Head of caudate nucleus (tissue), 42 donors: Measurements from ENCODE around the gene C11orf24.
"Not testable (repeated sequence)": the region's sequence is repeated elsewhere in the genome, so short reads cannot be mapped to it uniquely, and the experiment has no call there.

Source experiments
- DNase-seq, 42 donors: peaks; one replicate each; pipeline versions ENCODE4 v3.0.0 to v3.0.0-alpha.2; 2020 to 2021; ENCODE audit warnings: mixed read lengths in 7 of 42
- intact Hi-C: fragments of 100-400 bp; cut with DNase I; formaldehyde crosslinking; loops from one replicate; pipeline ENCODE4 v1.15.0; 2022

Gene C11orf24

DNA sequence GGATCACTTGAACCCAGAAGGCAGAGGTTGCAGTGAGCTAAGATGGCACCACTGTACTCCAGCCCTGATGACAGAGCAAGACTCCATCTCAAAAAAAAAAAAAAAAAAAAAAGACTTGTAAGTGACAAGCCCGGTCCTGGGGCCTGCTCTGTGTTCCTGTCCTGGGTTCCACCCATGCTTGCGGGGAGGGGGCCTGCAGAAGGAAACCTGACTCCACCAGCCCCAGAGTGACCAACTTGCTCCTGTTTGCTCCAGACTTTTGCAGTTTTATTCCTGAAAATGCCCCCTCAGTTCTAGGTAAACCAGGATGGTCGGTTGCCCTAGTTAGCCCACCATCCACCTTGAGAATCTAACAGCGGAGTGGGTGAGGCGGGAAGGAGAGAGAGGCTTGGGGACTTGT is 30.5 kb upstream of the C11orf24 start:
- peak in 1 of 42 donors; percentile 21 for DNase-seq
- intact Hi-C loops = no loop called here

GRCh38 chr11:68300076-68300830 is 28.5 kb upstream of the C11orf24 start:
- peak in 1 of 42 donors; percentile 27 for DNase-seq
- intact Hi-C loops = no loop called here

DNA sequence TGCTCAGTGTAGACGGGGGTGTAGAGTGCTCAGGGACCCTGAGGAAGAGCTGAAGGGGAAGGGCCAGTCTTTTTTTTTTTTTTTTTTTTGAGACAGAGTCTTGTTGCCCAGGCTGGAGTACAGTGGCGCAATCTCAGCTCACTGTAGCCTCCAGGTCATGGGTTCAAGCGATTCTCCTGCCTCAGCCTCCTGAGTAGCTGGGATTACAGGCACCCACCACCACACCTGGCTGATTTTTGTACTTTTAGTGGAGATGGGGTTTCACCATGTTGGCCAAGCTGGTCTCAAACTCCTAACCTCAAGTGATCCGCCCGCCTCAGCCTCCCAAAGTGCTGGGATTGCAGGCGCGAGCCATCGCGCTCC is 27.7 kb upstream of the C11orf24 start:
- intact Hi-C loops = loop anchor here (5.0 to 10.0 kb wide), 2 partner anchors 42 to 85 kb away; partner anchors contain the start of gene KMT5B
- not testable (repeated sequence) for DNase-seq

DNA sequence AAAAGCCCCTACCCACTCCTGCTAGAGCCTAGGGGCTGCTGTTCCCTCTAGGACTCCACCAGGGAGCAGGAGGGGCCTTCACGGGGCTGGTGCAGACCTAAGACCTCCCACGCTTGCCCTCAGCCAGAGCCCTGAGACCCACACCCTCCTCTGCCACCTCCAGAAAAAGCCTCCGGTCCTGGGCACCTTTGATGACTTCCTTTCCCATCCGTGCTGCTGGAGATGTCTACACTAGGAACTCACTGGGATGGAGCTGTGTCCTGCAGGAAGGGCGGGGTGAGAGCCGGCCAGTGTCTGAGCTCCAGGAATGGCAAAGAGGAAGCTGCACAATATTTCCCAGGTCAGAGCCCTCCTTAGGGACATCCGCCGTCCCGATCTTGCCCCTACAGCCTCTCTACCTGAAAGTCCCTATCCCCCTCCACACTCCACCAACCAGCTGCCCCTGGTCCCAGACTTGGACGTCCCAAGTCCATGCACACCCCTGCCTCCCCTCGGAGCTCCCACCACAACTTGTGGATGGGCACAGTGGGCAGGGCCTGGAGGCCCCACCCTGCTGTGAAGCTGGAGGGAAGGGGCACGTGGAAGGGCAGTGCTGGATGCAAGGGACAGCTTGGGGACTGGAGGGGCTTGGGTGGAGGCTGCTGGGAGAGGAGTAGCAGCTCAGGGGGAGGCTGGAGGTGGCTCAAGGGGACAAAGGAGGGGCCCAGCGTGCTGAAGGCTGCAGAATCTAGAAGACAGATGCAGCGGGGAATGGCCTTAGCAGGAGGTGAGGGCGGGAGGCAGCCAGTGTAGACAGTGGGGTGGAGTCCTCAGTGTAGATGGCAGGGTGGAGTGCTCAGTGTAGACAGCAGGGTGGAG is 27.1 kb upstream of the C11orf24 start:
- peak in 1 of 42 donors; percentile 22 for DNase-seq
- intact Hi-C loops = loop anchor here (5.0 to 10.0 kb wide), 2 partner anchors 42 to 84 kb away; partner anchors contain the start of gene KMT5B

DNA sequence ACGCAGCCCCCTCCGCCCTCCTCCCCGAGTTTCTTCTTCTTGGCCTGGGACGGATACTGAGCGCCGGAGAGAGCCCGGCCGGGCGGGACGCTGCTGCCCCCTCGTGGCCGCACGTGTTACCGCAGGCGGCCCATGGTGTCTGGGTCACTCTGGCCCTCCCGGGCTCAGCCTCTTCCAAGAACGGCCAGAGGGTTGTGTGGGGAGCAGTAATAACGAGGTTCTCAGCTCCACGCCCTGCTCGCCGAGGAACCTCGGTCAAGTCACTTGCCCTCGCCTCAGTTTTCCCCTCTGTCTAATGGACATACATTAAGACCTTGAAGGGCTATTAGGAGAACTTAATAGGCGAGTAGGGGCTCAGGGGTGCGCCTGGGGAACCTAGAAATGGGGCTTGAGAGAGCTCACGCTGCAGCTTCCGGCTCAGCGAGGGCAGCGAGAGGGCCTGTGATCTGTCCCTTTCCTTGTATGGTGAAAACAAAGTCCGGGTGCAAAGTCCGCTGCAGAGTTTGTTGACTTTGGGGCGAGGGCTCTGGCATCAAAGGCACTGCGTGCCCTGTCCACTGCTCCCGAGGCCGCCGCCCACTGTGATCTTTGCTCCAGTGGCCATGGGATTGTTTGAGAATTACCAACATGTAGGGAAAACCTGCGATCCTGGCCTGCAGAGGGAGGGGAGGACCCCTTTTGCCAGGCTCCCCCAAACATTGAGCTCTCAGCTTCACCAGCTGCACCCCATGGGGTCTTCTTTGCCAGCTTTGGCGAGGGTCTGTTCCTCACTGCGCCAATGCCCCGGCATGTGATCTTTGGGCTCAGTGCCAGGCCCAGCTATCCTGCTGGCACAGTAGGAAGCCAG is 26.3 kb upstream of the C11orf24 start:
- peak; percentile 30 to 92 (median 80) for DNase-seq
- intact Hi-C loops = loop anchor here (5.0 to 10.0 kb wide), 2 partner anchors 41 to 83 kb away; partner anchors contain the start of gene KMT5B

DNA sequence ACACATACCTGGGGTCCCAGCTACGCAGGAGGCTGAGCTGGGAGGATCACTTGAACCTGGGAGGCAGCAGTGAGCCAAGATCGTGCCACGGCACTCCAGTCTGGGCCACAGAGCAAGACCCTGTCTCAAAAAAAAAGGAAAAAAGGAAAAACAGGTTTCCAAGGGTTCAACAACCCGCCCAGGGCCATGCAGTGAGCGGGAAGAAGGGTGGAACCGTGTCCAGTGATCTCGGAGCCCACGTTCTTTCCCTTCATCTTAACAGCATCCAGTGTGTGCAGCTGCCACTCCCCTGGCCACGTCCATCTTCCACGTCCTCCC is 25.7 kb upstream of the C11orf24 start:
- intact Hi-C loops = loop anchor here (5.0 to 10.0 kb wide), 2 partner anchors 40 to 83 kb away; partner anchors contain the start of gene KMT5B
- DNase-seq = no peak

GRCh38 chr11:68297052-68297378 is 25.2 kb upstream of the C11orf24 start:
- peak in 1 of 42 donors; percentile 7 for DNase-seq
- intact Hi-C loops = loop anchor here (5.0 to 10.0 kb wide), 2 partner anchors 40 to 82 kb away; partner anchors contain the start of gene KMT5B

- DNase-seq = peak in 1 of 42 donors; percentile 13
- intact Hi-C loops = loop anchor here (5.0 to 10.0 kb wide), 2 partner anchors 39 to 82 kb away; partner anchors contain the start of gene KMT5B
These were observed 24.7 kb upstream of the C11orf24 start for GRCh38 chr11:68296344-68297051.

- intact Hi-C loops = loop anchor here (5.0 to 10.0 kb wide), 2 partner anchors 39 to 81 kb away; partner anchors contain the start of gene KMT5B
- no peak for DNase-seq
These were observed 24.2 kb upstream of the C11orf24 start for GRCh38 chr11:68295940-68296339.

DNA sequence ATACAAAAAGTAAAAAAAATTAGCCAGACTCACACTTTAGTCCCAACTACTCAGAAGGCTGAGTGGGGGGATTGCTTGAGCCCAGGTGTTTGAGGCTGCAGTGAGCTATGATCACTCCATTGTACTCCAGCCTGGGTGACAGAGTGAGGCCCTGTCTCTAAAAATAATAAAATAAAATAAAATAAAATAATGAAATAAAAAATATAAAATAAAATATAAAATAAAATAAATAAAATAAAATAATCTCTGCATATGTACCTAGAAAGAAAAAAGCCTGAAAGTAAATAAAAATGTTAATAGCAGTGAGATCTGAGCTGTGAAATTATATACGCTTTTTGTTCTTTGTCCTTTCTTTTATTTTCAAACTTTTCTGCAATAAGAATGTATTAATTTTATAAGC is 23.5 kb upstream of the C11orf24 start:
- intact Hi-C loops = loop anchor here (5.0 to 10.0 kb wide), 2 partner anchors 38 to 80 kb away; partner anchors contain the start of gene KMT5B
- peak in 1 of 42 donors; percentile 14 for DNase-seq

GRCh38 chr11:68293708-68294107 is 21.9 kb upstream of the C11orf24 start:
- DNase-seq = no peak
- intact Hi-C loops = loop anchor here (10.0 kb wide), 1 partner anchor 79 kb away; the partner anchor contains the start of gene KMT5B

- intact Hi-C loops = no loop called here
- DNase-seq = no peak
These were observed 17.7 kb upstream of the C11orf24 start for GRCh38 chr11:68289456-68289855.

DNA sequence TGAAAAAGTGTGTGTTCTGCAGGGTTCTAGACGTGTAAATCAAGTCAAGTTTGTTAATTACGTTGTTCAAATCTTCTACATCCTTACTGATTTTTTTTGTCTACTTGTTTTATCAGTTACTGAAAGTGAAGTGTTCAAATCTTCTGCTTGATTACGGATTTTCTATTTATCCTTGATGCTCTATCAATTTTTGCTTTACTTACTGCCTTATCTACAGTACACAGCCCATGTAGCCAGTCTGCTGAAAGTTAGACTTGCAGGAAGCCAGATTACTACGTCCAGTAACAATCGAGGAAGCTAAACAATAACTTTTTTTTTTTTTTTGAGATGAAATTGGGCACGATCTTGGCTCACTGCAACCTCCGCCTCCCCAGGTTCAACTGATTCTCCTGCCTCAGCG is 15.6 kb upstream of the C11orf24 start:
- intact Hi-C loops = no loop called here
- no peak for DNase-seq

GRCh38 chr11:68284588-68284987 is 12.8 kb upstream of the C11orf24 start:
- DNase-seq, intact Hi-C loops: not testable (repeated sequence)

DNA sequence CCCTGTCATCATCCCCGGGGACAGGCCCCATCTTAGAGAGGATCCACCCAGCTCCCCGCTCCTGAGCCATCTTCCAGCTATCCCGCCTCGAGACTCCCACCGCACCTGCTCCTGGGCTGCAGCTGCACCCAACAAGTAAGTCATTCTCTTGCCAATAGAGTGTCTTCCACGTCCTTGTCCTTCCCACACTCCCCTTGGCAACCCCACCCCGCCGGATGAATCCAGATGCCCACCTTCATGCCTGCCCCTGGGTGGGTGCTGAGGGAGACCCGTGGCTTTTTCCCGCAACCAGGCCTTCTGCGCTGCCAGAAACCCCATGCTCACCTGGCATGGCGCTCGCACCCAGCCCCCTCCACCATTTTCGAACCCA is 11.1 kb upstream of the C11orf24 start:
- intact Hi-C loops = no loop called here
- no peak for DNase-seq

DNA sequence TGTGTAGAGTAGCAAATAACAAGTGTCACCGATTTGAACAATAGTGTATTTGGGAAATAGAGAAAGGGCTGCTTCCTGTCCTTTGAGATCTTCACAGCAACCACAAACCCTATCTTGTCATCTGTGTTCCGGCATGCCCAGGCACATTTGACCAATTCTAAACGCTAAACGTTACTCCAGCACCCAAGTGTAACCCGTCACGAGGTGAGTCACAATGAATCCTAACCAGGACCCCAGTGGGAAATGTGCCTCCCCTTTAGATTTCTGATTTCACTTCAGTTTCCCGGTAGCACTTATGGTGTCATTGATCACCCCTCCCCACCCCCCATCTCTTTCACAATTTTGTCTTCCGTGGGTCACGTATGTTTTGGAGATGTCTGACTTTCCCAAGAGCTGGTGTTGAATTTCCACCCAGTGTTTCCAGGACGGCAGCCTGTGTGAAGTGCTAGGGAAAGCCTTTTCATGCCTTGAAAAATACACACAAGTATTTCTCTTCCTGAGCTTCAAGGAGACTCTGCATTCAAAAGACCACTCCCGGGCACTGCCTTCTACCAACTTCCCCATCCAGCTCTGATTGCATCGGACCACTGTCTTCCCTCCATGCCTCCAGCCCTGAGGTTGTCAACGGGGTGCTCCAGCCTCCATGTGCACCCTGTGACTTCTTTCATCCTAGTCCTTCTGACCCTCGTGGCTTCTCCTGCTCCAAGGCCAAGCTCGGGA is 10.5 kb upstream of the C11orf24 start:
- DNase-seq = no peak
- intact Hi-C loops = no loop called here

GRCh38 chr11:68279676-68280075 is 7.9 kb upstream of the C11orf24 start:
- intact Hi-C loops = no loop called here

GRCh38 chr11:68276861-68277260 is 5.1 kb upstream of the C11orf24 start:
- intact Hi-C loops = no loop called here
- DNase-seq = no peak

More at GRCh38 chr11:68279676-68280075, 7.9 kb upstream of the C11orf24 start:
- DNase-seq = no peak
